Esophagus squamous epithelium (tissue), 5 donors: Measurements from ENCODE around the gene DCAF6. TPM values are rescaled to one million over a fixed set of nuclear protein-coding genes. Genes with fewer than 3 reads are reported as not detected.

ENCODE experiments used
- DNase-seq: peaks from one replicate; lab custom pipeline; 2025; lab: John Stamatoyannopoulos, UW
- H3K27ac ChIP-seq, 4 donors: fragments of 200-600 bp; sonication (generic); one replicate each; pipeline ENCODE4 v1.5.1; 2016 to 2019; ENCODE audit warnings: mild to moderate bottlenecking in 1 of 4
- H3K27me3 ChIP-seq, 4 donors: fragments of 200-600 bp; sonication (generic); 1 replicate in 3 of 4; 2 replicates in 1 of 4; pipeline versions ENCODE4 v1.5.1 to v1.6.0; 2017 to 2021; ENCODE audit warnings: antibody characterized with exemption in 1 of 4
- H3K36me3 ChIP-seq, 3 donors: fragments of 200-600 bp; sonication (generic); one replicate each; pipeline ENCODE4 v1.5.1; 2016 to 2019
- H3K4me1 ChIP-seq, 3 donors: fragments of 200-600 bp; sonication (generic); one replicate each; pipeline ENCODE4 v1.5.1; 2017 to 2019
- H3K4me3 ChIP-seq, 4 donors: fragments of 200-600 bp; sonication (generic); 1 replicate in 3 of 4; 2 replicates in 1 of 4; pipeline ENCODE4 v1.5.1; 2016 to 2019; ENCODE audit warnings: mild to moderate bottlenecking in 2 of 4, moderate library complexity in 1 of 4
- H3K9me3 ChIP-seq, 3 donors: fragments of 200-600 bp; sonication (generic); one replicate each; pipeline ENCODE4 v1.5.1; 2016 to 2019
- CTCF ChIP-seq, 6 experiments: fragments of 450-650 bp in 4 of 6; fragments of 200-600 bp in 2 of 6; sonication (generic) in 2 of 6; IDR thresholded peaks; one replicate each; pipeline ENCODE4 v1.5.1; 2016 to 2019; ENCODE audit warnings: antibody characterized with exemption in 6 of 6, mild to moderate bottlenecking in 4 of 6, moderate library complexity in 4 of 6
- POLR2A ChIP-seq, 4 donors: fragments of 450-650 bp; IDR thresholded peaks; one replicate each; pipeline ENCODE4 v1.6.1; 2017; ENCODE audit warnings: antibody characterized with exemption in 4 of 4, mild to moderate bottlenecking in 4 of 4, moderate library complexity in 3 of 4
- whole genome bisulfite sequencing, 2 donors: methylation state at CpG; one replicate each; pipeline ENCODE4 v1.1.5; 2018; 5-methylcytosine and 5-hydroxymethylcytosine counted together
- intact Hi-C: fragments of 100-400 bp; cut with DNase I; formaldehyde crosslinking; loops from one replicate; pipeline ENCODE4 v1.15.0; 2022
- total RNA-seq, 4 donors: library from RNA; depleted of rRNA; stranded (reverse); fragments of >200 nt; gene quantifications; one replicate each; pipeline ENCODE4 v1.1.0, GENCODE V29; 2016
- donor health status: DM: yes; HTN: yes; CAD: no.

The DCAF6 gene
- total RNA-seq, 4 donors from 2014 or later, result 20.1 to 65.8 (median 44.5) TPM

GRCh38 chr1:167909691-167910180 lies 26.7 kb upstream of the DCAF6 start:
- WGBS, 2 donors, result 77 to 78% methylated on average over 6 of the region's 6 CpGs
- Histone ChIP-seq H3K36me3 (no peaks in the 10 kb centered on the region), H3K27me3 (no peaks in the 10 kb centered on the region), H3K4me1 (peaks cover 2 to 11% (median 4%) of the 10 kb centered on the region in 3 donors), H3K4me3 (no peak overlapping the region), H3K9me3 (peaks cover 0 to 7% (median 0%) of the 10 kb centered on the region in 3 donors), H3K27ac (no peak overlapping the region)
- intact Hi-C loops, result no loop called here
- no peak for TF ChIP-seq CTCF (IDR thresholded peaks at IDR 0.05)
- TF ChIP-seq POLR2A (IDR thresholded peaks at IDR 0.05), result no peak
- DNase-seq, result no peak

GRCh38 chr1:167910530-167910929 lies 26.0 kb upstream of the DCAF6 start:
- Histone ChIP-seq H3K27ac (peak overlapping the region in 2 of 4 donors; percentile 46 to 60), H3K27me3 (no peaks in the 10 kb centered on the region), H3K9me3 (peaks cover 0 to 7% (median 0%) of the 10 kb centered on the region in 3 donors), H3K4me1 (peaks cover 2 to 11% (median 4%) of the 10 kb centered on the region in 3 donors), H3K36me3 (peaks cover 0 to 4% (median 0%) of the 10 kb centered on the region in 3 donors), H3K4me3 (no peak overlapping the region)
- DNase-seq, result no peak
- 86 to 93% methylated on average over 2 of the region's 2 CpGs for WGBS, 2 donors
- intact Hi-C loops, result no loop called here
- TF ChIP-seq CTCF (IDR thresholded peaks at IDR 0.05) (no peak), POLR2A (IDR thresholded peaks at IDR 0.05) (no peak)

GRCh38 chr1:167911413-167911812 lies 25.1 kb upstream of the DCAF6 start:
- intact Hi-C loops, result no loop called here
- Histone ChIP-seq H3K27ac (peak overlapping the region in 3 of 4 donors; percentile 7 to 60 (median 46)), H3K36me3 (peaks cover 0 to 13% (median 0%) of the 10 kb centered on the region in 3 donors), H3K4me1 (peaks cover 2 to 11% (median 4%) of the 10 kb centered on the region in 3 donors), H3K27me3 (no peaks in the 10 kb centered on the region), H3K4me3 (peak overlapping the region in 1 of 4 donors; percentile 15), H3K9me3 (peaks cover 0 to 7% (median 0%) of the 10 kb centered on the region in 3 donors)
- 37 to 41% methylated on average over 8 of the region's 8 CpGs for WGBS, 2 donors
- no peak for TF ChIP-seq POLR2A (IDR thresholded peaks at IDR 0.05)
- TF ChIP-seq CTCF (IDR thresholded peaks at IDR 0.05), result no peak
- DNase-seq, result no peak

GRCh38 chr1:167912294-167912693 lies 24.2 kb upstream of the DCAF6 start:
- Histone ChIP-seq H3K36me3 (peaks cover 0 to 22% (median 0%) of the 10 kb centered on the region in 3 donors), H3K27me3 (no peaks in the 10 kb centered on the region), H3K4me1 (peaks cover 2 to 11% (median 4%) of the 10 kb centered on the region in 3 donors), H3K9me3 (peaks cover 0 to 7% (median 0%) of the 10 kb centered on the region in 3 donors), H3K4me3 (no peak overlapping the region), H3K27ac (peak overlapping the region in 1 of 4 donors; percentile 60)
- TF ChIP-seq CTCF (IDR thresholded peaks at IDR 0.05), result no peak
- TF ChIP-seq POLR2A (IDR thresholded peaks at IDR 0.05), result no peak
- intact Hi-C loops, result no loop called here
- no peak for DNase-seq
- WGBS, 2 donors, result 78 to 93% methylated on average over 7 of the region's 7 CpGs

- H3K9me3 ChIP-seq, result peaks cover 0 to 7% (median 0%) of the 10 kb centered on the region in 3 donors
- H3K4me1 ChIP-seq, result peaks cover 2 to 11% (median 4%) of the 10 kb centered on the region in 3 donors
- peaks cover 0 to 39% (median 0%) of the 10 kb centered on the region in 3 donors for H3K36me3 ChIP-seq
- whole genome bisulfite sequencing, 2 donors, result 86 to 88% methylated on average over 9 of the region's 9 CpGs
- no peak within 1 kb of the TSS for H3K4me3 ChIP-seq
- intact Hi-C loops, result no loop called here
- no peaks in the 10 kb centered on the region for H3K27me3 ChIP-seq
- no peak within 1 kb of the TSS for H3K27ac ChIP-seq
- no peak for TF ChIP-seq POLR2A (IDR thresholded peaks at IDR 0.05)
- no peak for TF ChIP-seq CTCF (IDR thresholded peaks at IDR 0.05)
- no peak for DNase-seq
Observed at GRCh38 chr1:167913895-167914496, 22.5 kb upstream of the DCAF6 start, which contains the start of gene ADCY10. Gene ADCY10, minus strand, starts transcription at chr1:167914134. Its CDS starts 8,994 bp downstream, at chr1:167905140.
